ENCODE results near the gene HDGF.
A peak's percentile ranks its signal among the peaks of the same experiment; 100 is the strongest.

HDGF gene

GRCh38 chr1:156752843-156753482, 1.5 kb upstream of the HDGF start:
- TF ChIP-seq CTCF (IDR thresholded peaks at IDR 0.05; ENCODE audit: control extremely low read depth, extremely low read depth, low read depth, missing control alignments): no peak
- POLR2A ChIA-PET: interaction anchor here (1.0 kb wide), 1 partner anchor 14 kb away, joined by 5 read pairs; the partner anchor contains the start of gene PRCC
- CTCF ChIA-PET: interaction anchor here (1.1 to 2.1 kb wide), 8 partner anchors 12 to 64 kb away, joined by 3 to 15 read pairs (median 6); partner anchors contain the start of genes ISG20L2, METTL25B, MRPL24 and PRCC
- no peak for DNase-seq (ENCODE audit: extremely low spot score)

- DNase-seq (ENCODE audit: extremely low spot score): peak; percentile 94
- POLR2A ChIA-PET: interaction anchor here (0.6 to 1.3 kb wide), 5 partner anchors 15 to 251 kb away, joined by 3 to 6 read pairs (median 5); partner anchors contain the start of genes MEF2D and PRCC
- CTCF ChIA-PET: interaction anchor here (0.6 to 2.1 kb wide), 12 partner anchors 9 to 108 kb away, joined by 3 to 15 read pairs (median 4); partner anchors contain the start of genes ISG20L2, METTL25B, MRPL24 and PRCC
- no peak for TF ChIP-seq CTCF (IDR thresholded peaks at IDR 0.05; ENCODE audit: control extremely low read depth, extremely low read depth, low read depth, missing control alignments)
Observed at GRCh38 chr1:156751757-156752481, 444 bp upstream of the HDGF start.

- no peak for TF ChIP-seq CTCF (IDR thresholded peaks at IDR 0.05; ENCODE audit: control extremely low read depth, extremely low read depth, low read depth, missing control alignments)
- DNase-seq (ENCODE audit: extremely low spot score): no peak
Observed at GRCh38 chr1:156750711-156751450, 594 bp downstream of the HDGF start.

GRCh38 chr1:156750191-156750672, 1.2 kb downstream of the HDGF start:
- no peak for DNase-seq (ENCODE audit: extremely low spot score)
- POLR2A ChIA-PET: interaction anchor here (1.3 kb wide), 1 partner anchor 17 kb away, joined by 6 read pairs; the partner anchor contains the start of gene PRCC
- no peak for TF ChIP-seq CTCF (IDR thresholded peaks at IDR 0.05; ENCODE audit: control extremely low read depth, extremely low read depth, low read depth, missing control alignments)
- CTCF ChIA-PET: interaction anchor here (0.9 kb wide), 1 partner anchor 24 kb away, joined by 4 read pairs; no protein-coding TSS in a partner anchor

More at GRCh38 chr1:156750711-156751450, 594 bp downstream of the HDGF start:
- POLR2A ChIA-PET: interaction anchor here (1.2 to 1.3 kb wide), 2 partner anchors 16 to 25 kb away, joined by 5 to 6 read pairs; partner anchors contain the start of gene PRCC
- CTCF ChIA-PET: interaction anchor here (1.1 to 2.1 kb wide), 8 partner anchors 10 to 61 kb away, joined by 3 to 15 read pairs (median 4); partner anchors contain the start of genes ISG20L2, METTL25B and MRPL24

GRCh38 chr1:156749419-156750118, 1.9 kb downstream of the HDGF start:
- no peak for TF ChIP-seq CTCF (IDR thresholded peaks at IDR 0.05; ENCODE audit: control extremely low read depth, extremely low read depth, low read depth, missing control alignments)
- CTCF ChIA-PET: interaction anchor here (0.9 kb wide), 1 partner anchor 24 kb away, joined by 4 read pairs; no protein-coding TSS in a partner anchor

More at GRCh38 chr1:156749419-156750118, 1.9 kb downstream of the HDGF start:
- DNase-seq (ENCODE audit: extremely low spot score): no peak
- POLR2A ChIA-PET: no interaction called here

All from GM10248 (cell line).